ENCODE measurements around the gene GUCY1A1. TPM values are rescaled to one million over a fixed set of nuclear protein-coding genes. Genes with fewer than 3 reads are reported as not detected.

The GUCY1A1 gene, protein sequence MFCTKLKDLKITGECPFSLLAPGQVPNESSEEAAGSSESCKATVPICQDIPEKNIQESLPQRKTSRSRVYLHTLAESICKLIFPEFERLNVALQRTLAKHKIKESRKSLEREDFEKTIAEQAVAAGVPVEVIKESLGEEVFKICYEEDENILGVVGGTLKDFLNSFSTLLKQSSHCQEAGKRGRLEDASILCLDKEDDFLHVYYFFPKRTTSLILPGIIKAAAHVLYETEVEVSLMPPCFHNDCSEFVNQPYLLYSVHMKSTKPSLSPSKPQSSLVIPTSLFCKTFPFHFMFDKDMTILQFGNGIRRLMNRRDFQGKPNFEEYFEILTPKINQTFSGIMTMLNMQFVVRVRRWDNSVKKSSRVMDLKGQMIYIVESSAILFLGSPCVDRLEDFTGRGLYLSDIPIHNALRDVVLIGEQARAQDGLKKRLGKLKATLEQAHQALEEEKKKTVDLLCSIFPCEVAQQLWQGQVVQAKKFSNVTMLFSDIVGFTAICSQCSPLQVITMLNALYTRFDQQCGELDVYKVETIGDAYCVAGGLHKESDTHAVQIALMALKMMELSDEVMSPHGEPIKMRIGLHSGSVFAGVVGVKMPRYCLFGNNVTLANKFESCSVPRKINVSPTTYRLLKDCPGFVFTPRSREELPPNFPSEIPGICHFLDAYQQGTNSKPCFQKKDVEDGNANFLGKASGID
- 0.44 and 0.75 TPM in 2 replicates for total RNA-seq
- long read RNA-seq, full-length matches to known transcripts: 3 of 4 reads
- long read RNA-seq, partial matches to known transcripts: 1 of 4 reads
- long read RNA-seq, other reads (novel, unspliced or antisense): 0 of 4 reads

- peaks cover 81% of the 10 kb centered on the region for H3K27me3 Mint-ChIP-seq (ENCODE audit: low read depth)
- DNase-seq (ENCODE audit: low read depth, low spot score): no peak
- no peak for TF ChIP-seq CTCF (conservative IDR thresholded peaks at IDR 0.05)
- peak within 1 kb of the TSS; percentile 89 for H3K4me3 Mint-ChIP-seq
- H3K9me3 Mint-ChIP-seq: no peaks in the 10 kb centered on the region
- no peak within 1 kb of the TSS for H3K27ac Mint-ChIP-seq (ENCODE audit: unreplicated experiment)
- no peaks in the 10 kb centered on the region for H3K36me3 Mint-ChIP-seq (ENCODE audit: low read depth)
- H3K4me1 Mint-ChIP-seq: peaks cover 9% of the 10 kb centered on the region
These were observed at the start of gene GUCY1A1 for GRCh38 chr4:155666344-155667221. Gene GUCY1A1 (plus strand): TSS chr4:155666848. CDS start chr4:155696868, 30,020 bp downstream.

- Mint-ChIP-seq H3K4me1 (no peaks in the 10 kb centered on the region), H3K9me3 (no peaks in the 10 kb centered on the region), H3K27me3 (ENCODE audit: low read depth) (no peaks in the 10 kb centered on the region), H3K27ac (ENCODE audit: unreplicated experiment) (no peak overlapping the region), H3K36me3 (ENCODE audit: low read depth) (no peaks in the 10 kb centered on the region), H3K4me3 (no peak overlapping the region)
- no peak for TF ChIP-seq CTCF (conservative IDR thresholded peaks at IDR 0.05)
- no peak for DNase-seq (ENCODE audit: low read depth, low spot score)
These were observed 49.4 kb upstream of the GUCY1A1 start for GRCh38 chr4:155617296-155617695.

DNA sequence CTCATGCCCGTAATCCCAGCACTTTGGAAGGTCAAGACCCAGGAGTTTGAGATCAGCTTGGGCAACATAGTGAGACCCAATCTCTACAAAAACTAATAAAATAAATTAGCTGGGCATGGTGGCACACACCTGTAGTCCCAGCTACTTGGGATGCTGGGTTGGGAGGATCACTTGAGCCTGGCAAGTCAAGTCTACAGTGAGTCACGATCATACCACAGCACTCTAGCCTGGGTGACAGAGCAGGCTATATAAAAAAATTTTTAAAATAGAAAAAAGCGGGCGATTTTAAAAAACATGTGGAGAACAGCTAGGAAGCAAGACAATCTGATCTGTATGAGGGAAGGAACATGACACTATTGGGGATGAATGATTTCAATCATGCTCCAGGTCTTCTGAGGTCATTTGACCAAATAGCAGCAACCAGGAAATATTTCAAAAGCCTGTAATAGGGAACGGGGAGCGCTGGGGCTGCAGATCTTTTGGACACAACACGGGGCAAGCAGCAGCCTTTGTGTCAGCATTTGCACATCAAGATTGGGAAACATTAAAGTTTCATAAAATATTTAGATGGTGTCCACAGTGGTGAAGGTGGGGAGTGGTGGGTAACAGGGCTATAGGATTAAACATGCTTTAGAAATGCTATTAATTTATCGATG, 48.3 kb upstream of the GUCY1A1 start:
- no peak overlapping the region for H3K4me3 Mint-ChIP-seq
- H3K27me3 Mint-ChIP-seq (ENCODE audit: low read depth): no peaks in the 10 kb centered on the region
- H3K36me3 Mint-ChIP-seq (ENCODE audit: low read depth): no peaks in the 10 kb centered on the region
- no peaks in the 10 kb centered on the region for H3K9me3 Mint-ChIP-seq
- no peak overlapping the region for H3K27ac Mint-ChIP-seq (ENCODE audit: unreplicated experiment)
- DNase-seq (ENCODE audit: low read depth, low spot score): no peak
- TF ChIP-seq CTCF (conservative IDR thresholded peaks at IDR 0.05): no peak
- H3K4me1 Mint-ChIP-seq: no peaks in the 10 kb centered on the region

DNA sequence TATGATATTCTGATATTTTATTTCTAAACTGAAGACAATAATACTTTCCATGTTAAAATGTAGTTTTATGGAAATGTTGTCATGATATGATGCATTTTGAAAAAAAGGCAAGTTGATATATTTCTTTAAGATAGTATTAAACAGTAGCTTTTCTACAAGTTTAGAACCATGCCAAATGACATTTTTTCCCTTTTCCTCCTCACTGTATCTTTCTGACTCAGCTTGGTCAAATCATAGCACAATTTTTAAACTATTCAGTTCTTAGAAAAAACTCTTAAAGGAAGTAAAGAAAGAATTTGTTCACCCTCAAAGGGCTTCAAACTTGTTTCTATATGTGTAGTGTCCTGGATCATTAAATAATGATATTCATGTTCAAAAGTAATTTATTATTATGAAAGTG, 46.0 kb upstream of the GUCY1A1 start:
- Mint-ChIP-seq H3K9me3 (no peaks in the 10 kb centered on the region), H3K27me3 (ENCODE audit: low read depth) (no peaks in the 10 kb centered on the region), H3K27ac (ENCODE audit: unreplicated experiment) (no peak overlapping the region), H3K4me3 (no peak overlapping the region), H3K36me3 (ENCODE audit: low read depth) (no peaks in the 10 kb centered on the region), H3K4me1 (no peaks in the 10 kb centered on the region)
- no peak for DNase-seq (ENCODE audit: low read depth, low spot score)
- no peak for TF ChIP-seq CTCF (conservative IDR thresholded peaks at IDR 0.05)

- no peaks in the 10 kb centered on the region for H3K27me3 Mint-ChIP-seq (ENCODE audit: low read depth)
- H3K9me3 Mint-ChIP-seq: no peaks in the 10 kb centered on the region
- DNase-seq (ENCODE audit: low read depth, low spot score): no peak
- no peak for TF ChIP-seq CTCF (conservative IDR thresholded peaks at IDR 0.05)
- H3K36me3 Mint-ChIP-seq (ENCODE audit: low read depth): no peaks in the 10 kb centered on the region
- H3K4me3 Mint-ChIP-seq: no peak overlapping the region
- no peak overlapping the region for H3K27ac Mint-ChIP-seq (ENCODE audit: unreplicated experiment)
- peaks cover 5% of the 10 kb centered on the region for H3K4me1 Mint-ChIP-seq
These were observed 42.2 kb upstream of the GUCY1A1 start for GRCh38 chr4:155624478-155624877.
